Astrocyte (in vitro differentiated cells and primary cell): ENCODE data around the gene SLC6A12.

Experiments
- EZH2 ChIP-seq: IDR thresholded peaks from 2 replicates; pipeline ENCODE4 v1.6.1; 2012; ENCODE audit warnings: mild to moderate bottlenecking, low read length, inconsistent platforms; ENCODE audit not compliant: insufficient read depth
- TF ChIP-seq, protein P1 (sequence below): IDR thresholded peaks from 2 replicates; pipeline ENCODE4 v1.5.1; 2011; ENCODE audit warnings: low read depth, mild to moderate bottlenecking, inconsistent platforms, low read length, moderate library complexity; ENCODE audit not compliant: insufficient read depth

GRCh38 chr12:165862-166368 lies 48.0 kb downstream of the SLC6A12 start:
- TF ChIP-seq, protein P1, sequence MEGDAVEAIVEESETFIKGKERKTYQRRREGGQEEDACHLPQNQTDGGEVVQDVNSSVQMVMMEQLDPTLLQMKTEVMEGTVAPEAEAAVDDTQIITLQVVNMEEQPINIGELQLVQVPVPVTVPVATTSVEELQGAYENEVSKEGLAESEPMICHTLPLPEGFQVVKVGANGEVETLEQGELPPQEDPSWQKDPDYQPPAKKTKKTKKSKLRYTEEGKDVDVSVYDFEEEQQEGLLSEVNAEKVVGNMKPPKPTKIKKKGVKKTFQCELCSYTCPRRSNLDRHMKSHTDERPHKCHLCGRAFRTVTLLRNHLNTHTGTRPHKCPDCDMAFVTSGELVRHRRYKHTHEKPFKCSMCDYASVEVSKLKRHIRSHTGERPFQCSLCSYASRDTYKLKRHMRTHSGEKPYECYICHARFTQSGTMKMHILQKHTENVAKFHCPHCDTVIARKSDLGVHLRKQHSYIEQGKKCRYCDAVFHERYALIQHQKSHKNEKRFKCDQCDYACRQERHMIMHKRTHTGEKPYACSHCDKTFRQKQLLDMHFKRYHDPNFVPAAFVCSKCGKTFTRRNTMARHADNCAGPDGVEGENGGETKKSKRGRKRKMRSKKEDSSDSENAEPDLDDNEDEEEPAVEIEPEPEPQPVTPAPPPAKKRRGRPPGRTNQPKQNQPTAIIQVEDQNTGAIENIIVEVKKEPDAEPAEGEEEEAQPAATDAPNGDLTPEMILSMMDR: no peak
- no peak for TF ChIP-seq EZH2
